ENCODE results near the gene GTSF1L.

The GTSF1L gene

DNA sequence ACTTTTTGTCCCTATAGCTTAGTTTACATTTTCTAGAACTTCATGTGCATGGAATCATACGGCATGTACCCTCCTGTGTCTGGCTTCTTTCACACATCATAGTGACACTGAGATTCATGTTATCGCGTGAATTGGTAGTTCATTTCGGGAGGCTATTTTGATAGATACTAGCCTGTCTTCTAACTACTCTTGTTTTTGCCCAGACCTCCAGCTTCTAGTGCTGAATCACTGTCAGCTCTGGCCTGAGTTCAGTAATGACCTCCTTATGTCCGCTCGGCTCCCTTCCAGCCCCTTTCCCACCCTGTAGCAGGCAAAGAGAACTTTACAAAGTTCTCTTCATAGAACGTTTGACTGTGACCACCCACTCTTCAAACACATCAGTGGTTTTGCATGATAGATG lies 45.8 kb downstream of the GTSF1L start:
- DNase-seq (ENCODE audit: low read depth): no peak
- no peak overlapping the region for H3K4me3 ChIP-seq (ENCODE audit: low read length)
- no peak for TF ChIP-seq CTCF (IDR thresholded peaks at IDR 0.05; ENCODE audit: insufficient read depth, low read depth, low read length, missing control alignments)

DNA sequence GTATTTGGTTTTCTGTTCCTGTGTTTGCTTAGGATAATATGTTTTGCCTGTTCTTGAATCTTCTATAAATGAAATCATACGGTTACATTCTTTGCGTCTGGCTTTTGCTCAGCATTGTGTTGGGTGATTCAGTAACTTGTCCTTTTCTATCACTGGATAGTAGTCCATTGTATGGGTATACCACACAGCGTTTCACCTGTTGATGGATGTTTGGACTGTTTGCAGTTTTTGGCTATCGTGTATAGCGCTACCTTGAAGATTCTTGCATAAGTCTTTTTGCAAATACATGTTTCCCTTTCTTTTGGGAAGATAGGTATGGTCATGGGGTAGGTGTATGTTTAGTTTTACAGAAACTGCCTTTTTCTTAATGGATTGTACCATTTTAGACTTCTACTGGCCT lies 50.4 kb downstream of the GTSF1L start:
- TF ChIP-seq CTCF (IDR thresholded peaks at IDR 0.05; ENCODE audit: insufficient read depth, low read depth, low read length, missing control alignments): no peak
- H3K4me3 ChIP-seq (ENCODE audit: low read length): no peak overlapping the region
- DNase-seq (ENCODE audit: low read depth): no peak

Data from epithelial cell of esophagus (primary cell).